IPS-NIHi7 (cell line): Measurements from ENCODE around the gene ANGPTL4.
"Not testable (repeated sequence)": the region's sequence is repeated elsewhere in the genome, so short reads cannot be mapped to it uniquely, and the experiment has no call there.

Experiments
- DNase-seq: peaks from one replicate; pipeline ENCODE4 v3.0.0; 2012; ENCODE audit warnings: mixed read lengths; ENCODE audit errors: extremely low spot score

ANGPTL4 gene

DNA sequence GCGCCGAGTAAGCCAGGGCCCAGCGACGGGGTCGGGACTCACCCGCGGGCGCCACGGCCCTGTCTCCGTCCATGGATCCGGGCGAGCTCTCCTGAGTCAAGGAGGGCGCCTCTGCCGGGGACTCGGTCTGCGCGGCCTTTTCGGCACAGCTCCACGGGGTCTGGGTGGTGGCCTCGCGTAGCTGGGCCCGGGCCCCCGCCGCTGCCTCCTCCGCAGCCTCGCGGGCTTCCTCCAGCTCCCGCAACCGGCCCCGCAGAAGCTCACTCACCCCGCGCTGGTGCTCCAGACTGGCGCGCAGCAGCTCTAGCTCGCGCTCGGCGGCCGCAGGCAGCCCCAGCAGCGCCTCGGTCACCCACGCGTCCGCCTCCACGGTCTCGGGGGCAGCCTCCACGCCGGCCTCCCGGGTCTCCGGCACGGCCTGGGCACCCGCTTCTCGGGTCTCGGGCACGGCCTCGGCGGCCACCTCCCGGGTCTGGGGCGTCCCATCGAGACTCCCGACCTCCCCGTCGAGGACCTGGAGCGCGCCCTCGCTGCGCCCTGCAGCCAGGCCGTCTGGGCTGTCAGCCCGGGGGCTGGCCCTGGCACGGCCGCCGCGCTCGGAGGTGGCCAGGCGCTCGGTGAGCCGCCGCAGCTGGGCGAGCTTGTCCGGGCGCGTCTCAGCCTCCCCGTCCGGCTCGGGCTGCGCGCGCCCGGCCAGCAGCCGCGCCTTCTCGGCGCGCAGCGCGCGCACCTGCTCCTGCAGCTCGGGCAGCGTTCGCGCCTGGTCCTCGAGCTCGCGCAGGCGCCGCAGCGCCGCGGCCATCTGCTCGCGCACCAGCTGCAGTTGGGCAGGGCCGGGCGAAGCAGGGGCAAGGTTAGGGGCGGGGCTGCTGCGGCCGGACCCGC is 29.3 kb upstream of the ANGPTL4 start:
- peak; percentile 83 for DNase-seq

DNA sequence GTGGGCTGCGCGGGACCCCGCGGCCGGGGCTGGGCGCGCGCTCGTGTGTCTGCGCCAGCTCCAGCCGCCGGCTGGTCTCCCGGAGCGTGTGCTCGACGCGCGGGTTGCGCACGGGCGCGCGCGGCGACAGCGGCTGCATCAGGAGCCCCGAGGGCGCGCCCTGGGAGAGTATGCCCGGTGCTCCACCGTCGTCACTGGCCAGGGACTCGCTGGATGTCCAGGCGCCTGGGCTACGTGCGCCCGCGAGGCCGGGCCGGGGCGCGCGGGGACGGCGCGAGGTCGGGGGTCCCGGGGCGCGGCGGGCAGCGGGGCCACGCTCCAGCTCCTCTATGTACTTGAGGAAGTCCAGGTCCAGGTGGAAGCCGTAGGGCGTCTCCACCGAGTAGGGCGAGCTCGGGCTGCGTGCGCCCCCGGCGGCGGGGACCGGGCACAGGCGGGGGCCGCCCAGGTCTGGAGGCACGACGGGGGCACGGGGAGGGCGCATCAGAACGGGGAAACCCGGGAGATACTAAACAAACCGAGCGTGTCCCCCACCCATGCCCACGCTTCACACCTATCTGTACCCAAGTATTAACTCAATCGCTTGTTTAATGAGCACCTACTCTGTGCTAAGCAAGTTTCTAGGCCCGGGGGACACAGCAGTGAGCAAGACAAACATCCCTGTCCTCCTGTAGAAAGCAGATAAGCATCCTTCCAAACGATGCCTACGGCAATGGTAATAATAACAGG is 28.4 kb upstream of the ANGPTL4 start:
- DNase-seq: no peak

DNA sequence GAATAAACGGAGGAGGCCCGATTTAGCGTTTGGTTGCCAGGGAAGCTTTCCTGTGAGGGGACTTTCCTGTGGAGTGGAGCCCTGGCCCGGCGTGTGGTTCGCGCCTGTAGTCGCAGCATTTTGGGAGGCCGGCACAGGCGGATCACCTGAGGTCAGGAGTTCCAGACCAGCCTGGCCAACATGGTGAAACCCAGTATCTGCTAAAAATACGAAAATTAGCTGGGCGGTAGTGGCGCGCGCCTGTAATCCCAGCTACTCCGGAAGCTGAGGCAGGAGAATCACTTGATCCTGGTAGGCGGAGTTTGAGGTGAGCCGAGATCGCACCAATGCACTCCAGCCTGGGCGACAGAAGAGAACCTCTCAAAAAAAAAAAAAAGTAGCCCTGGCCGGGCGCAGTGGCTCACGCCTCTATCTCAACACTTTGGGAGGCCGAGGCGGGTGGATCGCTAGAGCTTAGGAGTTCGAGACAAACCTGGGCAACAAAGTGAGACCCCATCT is 27.8 kb upstream of the ANGPTL4 start:
- DNase-seq: no peak

DNA sequence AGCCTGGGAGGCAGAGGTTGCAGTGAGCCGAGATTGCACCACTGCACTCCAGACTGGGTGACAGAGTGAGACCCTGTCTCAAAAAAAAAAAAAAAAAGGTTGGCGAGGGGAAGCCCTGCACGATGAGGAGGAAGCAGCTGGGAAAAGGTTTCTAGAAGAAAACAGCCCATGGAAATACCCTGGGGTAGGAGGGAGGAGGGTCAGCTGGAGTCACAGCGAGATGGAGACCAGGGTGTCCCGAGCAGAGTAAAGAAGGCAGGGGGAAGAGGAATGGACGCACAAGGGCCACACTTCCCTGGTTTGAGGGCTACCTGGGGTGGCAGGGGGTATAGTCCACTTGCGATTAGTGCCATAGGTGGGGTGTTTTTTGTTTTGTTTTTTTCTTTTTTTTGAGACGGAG is 27.3 kb upstream of the ANGPTL4 start:
- no peak for DNase-seq

DNA sequence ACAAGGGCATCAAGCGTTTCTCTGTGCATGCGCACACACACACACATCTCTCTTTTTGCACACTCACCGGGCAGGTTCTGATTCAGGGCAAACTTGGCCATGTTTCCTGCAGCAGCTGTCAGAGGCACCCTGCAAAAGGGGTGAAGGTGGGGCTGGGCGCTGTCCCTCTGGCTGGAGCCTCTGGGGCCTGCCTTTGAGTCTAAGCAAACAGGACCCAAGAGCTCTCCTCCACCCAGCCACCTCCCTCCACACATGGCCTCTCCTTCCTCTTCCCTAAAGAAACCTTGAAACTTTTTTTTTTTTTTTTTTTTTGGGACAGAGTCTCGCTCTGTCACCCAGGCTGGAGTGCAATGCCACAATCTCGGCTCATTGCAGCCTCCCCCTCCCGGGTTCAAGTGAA is 26.2 kb upstream of the ANGPTL4 start:
- no peak for DNase-seq

DNA sequence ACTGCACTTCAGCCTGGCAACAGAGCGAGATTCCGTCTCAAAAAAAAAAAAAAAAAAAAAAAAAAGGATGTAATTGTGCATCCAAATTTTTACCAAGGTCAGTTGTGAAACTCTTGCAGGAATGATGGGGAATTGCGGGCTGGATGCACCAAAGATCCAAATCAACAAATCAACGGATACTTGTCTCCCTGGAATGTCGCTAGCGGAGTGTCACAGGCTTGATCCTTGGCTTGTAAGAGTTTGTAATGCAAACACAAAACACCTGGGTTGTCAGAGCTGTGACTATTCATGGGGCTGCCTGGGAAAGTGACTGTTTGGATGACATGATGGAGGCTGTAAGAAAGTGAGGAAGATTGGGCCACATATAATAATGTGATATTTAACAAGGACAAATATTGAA is 25.1 kb upstream of the ANGPTL4 start:
- DNase-seq: no peak

DNA sequence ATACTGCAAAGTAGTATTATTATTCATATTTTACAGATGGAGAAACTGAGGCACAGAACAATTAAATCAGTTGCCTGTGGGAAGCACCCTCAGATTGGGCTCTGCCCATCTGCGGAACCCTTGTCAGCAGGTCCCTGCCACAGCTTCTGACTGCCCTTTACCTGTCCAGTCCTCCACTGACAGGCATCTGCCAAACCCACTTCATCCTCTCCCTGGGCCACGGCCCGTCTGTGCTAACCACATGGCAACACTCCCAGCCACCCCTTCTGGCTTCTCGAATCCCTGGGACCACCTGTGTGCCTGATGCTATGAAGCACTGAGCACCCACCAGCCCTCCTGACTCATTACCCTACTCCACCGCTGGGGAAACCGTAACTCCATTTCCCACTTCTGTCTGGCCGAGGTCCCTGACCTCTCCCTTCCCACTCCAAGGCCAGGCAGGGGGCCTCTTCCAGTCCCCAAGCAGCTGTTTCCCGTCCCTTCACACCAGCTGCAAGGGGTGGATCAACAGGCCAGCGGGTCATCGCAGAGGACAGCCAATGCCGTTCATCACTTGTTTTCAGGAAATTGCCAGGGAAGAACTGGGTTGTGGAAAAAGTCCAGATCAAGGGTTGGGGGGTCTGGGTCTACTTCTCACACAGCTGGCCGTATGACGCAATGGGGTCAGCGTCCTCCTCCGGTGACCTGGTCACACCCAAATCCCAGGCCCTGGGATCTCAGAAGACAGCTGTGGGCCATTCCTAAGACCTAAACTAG is 23.4 kb upstream of the ANGPTL4 start:
- no peak for DNase-seq

DNA sequence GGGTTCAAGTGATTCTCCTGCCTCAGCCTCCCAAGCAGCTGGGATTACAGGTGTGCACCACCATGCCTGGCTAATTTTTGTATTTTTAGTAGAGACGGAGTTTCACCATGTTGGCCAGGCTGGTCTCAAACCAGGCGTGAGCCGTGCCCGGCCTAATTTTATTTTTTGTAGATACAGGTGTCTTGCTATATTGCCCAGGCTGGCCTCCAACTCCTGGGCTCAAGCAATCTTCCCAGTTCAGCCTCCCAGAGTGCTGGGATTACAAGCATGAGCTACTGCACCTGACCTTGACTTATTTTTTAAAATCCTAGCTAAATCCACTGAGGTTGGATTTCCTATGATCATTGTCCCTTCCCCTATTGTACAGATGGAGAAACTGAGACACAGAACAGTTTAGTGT is 22.5 kb upstream of the ANGPTL4 start:
- not testable (repeated sequence) for DNase-seq

DNA sequence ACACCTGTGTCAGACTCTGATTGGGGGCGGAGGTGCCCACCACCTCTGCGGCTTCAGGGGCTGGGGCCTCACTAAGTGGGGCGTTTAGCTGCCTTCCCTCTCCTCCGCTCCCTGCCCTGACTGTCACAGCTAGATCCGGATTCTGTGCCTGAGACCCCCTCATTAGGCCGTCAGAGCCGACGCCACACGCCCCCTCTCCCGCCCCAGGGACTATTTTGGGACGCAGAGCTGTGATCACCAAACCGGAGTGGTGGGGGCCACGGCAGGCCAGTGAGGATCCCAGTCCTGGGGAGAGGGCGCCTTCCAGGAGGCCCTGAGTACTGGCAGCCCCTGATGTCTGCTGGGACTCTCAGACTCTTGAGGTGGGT is 21.7 kb upstream of the ANGPTL4 start:
- DNase-seq: no peak

DNA sequence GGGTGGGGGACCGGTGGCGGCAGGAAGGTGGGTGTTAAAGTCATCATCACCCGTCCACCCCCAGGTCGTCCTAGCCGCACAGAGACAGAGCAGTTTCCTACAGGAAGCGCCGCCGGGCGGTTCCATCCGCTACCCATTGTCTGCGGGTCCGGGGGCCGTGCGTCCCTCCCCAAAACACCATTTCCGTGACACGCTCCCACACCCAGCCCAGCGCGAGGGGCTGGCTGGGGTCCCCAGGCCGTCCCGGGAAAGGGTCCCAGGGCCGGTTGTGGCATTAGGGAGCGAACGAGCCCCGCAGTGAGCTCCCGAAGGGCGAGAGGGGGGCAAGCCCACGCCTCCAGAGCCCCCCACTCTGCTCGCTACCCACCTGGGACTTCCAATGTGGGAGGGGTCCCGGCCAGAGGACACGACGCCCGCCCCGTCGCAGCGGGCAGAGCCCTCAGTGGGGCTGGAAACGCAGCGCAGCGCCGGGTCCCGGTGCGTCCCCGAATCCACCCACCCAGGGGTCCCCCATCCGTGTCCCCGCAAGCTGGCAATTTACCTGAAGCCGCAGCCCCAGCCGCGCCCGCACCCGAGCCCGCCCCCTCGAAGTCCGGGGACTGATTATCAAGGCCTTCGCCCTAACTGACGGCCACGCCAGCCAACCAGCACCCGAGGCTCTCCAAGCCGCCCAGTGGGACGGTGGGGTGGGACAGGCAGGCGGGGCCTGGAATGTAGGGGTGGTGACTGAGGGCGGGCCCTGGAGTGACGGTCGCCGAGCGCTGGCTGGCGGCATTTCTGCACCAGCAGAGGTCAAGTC is 21.1 kb upstream of the ANGPTL4 start, which contains the start of gene KANK3:
KANK3 (minus strand) TSS at position 579 of the 799 bp plus-strand sequence. CDS start 5,434 bp downstream, outside the sequence.
- DNase-seq: peak; percentile 98

DNA sequence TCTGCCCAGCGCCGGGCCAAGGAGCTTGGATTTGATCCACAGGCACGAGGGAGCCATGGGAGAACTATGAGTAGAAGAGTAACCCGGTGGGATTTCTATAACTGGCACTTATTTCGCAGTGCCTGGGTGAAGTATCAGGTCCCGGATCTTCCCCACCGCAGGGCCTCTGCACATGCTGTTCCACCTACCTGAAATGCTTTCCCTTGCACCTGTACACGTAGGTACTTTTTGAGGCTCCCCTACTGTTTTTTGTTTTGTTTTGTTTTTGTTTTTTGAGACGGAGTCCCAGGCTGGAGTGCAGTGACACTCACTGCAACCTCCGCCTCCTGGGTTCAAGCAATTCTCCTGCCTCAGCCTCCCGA is 20.5 kb upstream of the ANGPTL4 start:
- no peak for DNase-seq

DNA sequence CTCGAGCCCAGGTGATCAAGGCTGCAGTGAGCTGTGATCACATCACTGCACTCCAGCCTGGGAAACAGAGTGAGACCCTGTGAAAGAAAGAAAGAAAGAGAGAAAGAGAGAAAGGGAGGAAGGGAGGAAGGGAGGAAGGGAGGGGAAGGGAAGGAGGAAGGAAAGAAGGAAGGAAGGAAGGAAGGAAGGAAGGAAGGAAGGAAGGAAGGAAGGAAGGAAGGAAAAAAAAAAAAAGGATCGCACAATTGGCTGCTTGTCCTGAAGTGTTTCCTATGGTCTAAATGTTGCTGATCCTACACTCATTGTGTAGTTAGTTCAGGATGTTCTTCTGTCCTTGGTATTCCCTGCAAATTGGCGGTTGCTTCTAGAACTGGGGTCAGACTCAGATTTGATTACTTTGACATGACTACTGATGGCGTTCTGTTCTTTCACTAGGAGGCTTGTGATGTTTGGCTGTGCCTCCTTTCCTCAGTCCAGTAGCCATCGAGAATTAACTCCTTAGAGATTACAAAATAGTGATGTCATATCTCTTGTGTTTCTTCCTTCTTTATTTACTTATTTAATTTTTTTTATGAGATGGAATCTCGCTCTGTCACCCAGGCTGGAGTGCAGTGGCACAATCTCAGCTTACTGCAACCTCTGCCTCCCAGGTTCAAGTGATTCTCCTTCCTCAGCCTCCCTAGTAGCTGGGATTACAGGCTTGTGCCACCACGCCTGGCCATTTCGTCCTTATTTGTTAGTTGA is 14.2 kb upstream of the ANGPTL4 start:
- DNase-seq: not testable (repeated sequence)

DNA sequence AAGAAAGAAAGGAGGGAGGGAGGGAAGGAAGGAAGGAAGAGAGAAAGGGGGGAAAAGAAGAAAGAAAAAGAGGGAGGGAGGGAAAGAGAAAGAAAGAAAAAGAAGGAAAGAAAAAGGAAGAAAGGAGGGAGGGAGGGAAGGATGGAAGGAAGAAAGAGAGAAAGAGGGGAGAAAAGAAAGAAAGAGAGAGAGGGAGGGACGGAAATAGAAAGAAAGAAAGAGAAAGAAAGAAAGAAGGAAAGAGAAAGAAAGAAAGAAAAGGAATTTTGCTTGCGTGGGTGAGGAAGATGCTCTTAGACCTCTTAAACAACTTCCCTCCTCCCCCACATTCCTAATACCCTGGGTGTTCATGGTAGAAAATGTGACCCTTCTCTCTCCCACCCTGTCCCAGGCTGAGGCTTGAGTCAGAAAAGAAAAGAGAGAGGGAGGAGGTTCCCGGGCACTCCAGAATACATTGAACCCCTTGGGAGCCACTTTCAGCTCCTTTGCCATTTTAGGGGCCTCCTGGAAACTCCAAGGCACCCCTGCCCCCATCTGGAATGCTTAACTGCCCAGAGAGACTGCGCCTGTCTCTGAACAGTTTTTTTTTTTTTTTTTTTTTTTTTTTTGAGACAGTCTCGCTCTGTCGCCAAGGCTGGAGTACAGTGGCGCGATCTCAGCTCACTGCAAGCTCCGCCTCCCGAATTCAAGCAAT is 11.7 kb upstream of the ANGPTL4 start:
- no peak for DNase-seq

DNA sequence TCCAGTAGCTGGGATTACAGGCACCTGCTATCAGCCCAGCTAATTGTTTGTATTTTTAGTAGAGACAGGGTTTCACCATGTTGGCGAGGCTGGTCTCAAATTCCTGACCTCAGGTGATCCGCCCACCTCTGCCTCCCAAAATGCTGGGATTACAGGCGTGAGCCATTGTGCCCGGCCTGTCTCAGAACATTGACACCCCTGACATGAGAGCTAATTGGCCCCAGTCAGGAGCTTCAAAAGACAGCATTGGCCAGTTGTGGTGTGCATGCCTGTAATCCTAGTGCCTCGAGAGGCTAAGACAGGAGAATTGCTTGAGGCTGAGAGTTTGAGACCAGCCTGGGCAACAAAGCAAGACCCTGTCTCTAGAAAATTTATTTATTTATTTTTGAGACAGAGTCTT is 11.1 kb upstream of the ANGPTL4 start:
- not testable (repeated sequence) for DNase-seq

DNA sequence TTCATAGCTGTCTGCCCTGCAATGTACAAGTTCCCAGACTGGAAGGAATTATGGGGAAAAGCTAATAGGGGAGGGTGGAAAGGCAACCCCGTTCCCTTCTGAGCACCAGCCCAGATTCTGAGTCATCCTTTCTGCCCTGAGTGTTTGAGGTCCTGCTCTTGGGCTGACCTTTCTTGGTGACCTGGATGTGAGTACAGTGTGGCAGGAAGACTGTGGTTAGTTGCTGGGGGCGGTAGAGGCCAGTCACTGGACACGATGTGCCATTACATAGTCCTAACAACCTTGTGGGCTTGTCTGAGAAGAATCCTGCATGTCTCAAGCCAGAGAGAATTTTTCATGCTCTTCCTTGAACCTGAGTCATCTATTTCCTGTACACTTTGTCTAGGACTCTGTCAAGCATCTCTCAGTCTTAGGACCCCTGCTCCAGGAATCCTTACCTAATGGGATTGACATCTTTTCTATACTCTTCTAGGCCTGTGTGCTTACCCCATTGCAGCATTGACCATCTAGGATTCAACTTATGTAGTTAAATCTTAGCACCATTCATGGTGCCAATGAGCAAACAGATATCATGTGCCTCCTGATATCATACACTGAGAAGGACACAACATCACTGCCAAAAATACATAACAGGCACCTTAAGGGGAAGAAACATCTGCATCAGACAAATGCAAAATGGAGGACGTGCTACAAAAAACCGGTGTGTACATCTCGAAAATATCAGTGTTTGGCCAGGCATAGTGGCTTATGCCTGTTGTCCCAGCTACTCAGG is 8.1 kb upstream of the ANGPTL4 start:
- DNase-seq: no peak

DNA sequence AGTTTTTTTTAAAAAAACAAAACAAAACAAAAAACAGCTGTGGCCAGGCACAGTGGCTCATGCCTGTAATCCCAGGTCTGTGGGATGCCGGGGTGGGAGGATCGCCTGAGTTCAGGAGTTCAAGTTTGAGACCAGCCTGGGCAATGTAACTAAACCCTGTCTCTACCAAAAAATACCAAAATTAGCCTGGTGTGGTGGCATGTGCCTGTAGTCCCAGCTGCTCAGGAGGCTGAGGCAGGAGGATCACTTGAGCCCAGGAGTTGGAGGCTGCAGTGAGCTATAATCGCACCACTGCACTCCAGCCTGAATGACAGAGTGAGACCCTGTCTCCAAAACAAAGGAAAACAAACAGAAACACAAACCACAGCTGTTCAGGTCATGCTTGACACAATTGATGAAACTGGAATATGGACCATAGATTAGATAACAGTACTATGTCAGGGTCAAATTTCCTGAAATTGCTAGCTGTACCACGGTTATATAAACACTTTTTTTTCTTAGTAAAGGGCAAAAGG is 6.9 kb upstream of the ANGPTL4 start:
- no peak for DNase-seq

DNA sequence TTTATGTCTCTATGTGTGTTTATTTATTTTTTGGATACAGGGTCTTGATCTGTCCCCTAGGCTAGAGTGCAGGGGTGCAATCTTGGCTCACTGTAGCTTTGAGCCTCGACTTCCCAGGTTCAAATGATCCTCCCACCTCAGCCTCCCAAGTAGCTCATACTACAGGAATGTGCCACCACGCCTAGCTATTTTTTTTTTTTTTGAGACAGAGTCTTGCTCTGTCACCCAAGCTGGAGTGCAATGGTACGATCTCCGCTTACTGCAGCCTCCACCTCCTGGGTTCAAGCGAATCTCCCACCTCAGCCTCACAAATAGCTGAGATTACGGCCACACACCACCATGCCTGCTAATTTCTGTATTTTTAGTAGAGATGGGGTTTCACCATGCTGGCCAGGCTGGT is 5.0 kb upstream of the ANGPTL4 start:
- no peak for DNase-seq

DNA sequence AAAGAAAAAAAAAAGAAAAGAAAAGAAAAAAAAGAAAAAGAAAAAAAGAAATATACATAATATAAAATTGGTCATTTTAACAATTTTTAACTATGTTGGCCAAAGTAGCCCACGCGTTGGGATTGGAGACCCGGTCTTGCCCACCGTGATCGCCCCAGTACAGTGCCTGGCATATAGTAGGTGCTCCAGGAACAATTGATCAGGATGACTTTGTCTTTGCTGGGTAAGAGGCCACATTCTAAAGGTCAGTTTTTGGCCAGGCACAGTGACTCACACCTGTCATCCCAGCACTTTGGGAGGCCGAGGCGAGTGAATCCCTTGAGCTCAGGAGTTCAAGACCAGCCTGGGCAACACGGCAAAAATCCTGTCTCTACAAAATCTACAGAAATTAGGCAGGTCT is 3.8 kb upstream of the ANGPTL4 start:
- DNase-seq: no peak
